Loucy (cell line): ENCODE data around the gene DENND5B.
"Not testable (repeated sequence)": the region's sequence is repeated elsewhere in the genome, so short reads cannot be mapped to it uniquely, and the experiment has no call there.

Source experiments
- CTCF ChIP-seq: fragments of 200-600 bp; sonication (generic); conservative IDR thresholded peaks from 2 replicates; pipeline ENCODE4 v1.5.1; 2014; ENCODE audit warnings: mild to moderate bottlenecking, antibody characterized with exemption, low read length
- EZH2phosphoT487 ChIP-seq: fragments of 200-600 bp; IDR thresholded peaks from 2 replicates; pipeline ENCODE4 v1.6.1; 2018; ENCODE audit warnings: antibody characterized with exemption, mild to moderate bottlenecking, moderate library complexity, borderline replicate concordance

GRCh38 chr12:31501014-31501413, 89.9 kb downstream of the DENND5B start:
- TF ChIP-seq CTCF, EZH2phosphoT487: not testable (repeated sequence)
